Islet of Langerhans (tissue), 1 donor: ENCODE data around the gene ADD3.
"Not testable (repeated sequence)": the region's sequence is repeated elsewhere in the genome, so short reads cannot be mapped to it uniquely, and the experiment has no call there.

Experiments
- FAIRE-seq: peaks from one replicate; lab custom pipeline; 2011; peaks lifted over from hg19 to GRCh38; lab: Jason Lieb, UNC

Gene ADD3

DNA sequence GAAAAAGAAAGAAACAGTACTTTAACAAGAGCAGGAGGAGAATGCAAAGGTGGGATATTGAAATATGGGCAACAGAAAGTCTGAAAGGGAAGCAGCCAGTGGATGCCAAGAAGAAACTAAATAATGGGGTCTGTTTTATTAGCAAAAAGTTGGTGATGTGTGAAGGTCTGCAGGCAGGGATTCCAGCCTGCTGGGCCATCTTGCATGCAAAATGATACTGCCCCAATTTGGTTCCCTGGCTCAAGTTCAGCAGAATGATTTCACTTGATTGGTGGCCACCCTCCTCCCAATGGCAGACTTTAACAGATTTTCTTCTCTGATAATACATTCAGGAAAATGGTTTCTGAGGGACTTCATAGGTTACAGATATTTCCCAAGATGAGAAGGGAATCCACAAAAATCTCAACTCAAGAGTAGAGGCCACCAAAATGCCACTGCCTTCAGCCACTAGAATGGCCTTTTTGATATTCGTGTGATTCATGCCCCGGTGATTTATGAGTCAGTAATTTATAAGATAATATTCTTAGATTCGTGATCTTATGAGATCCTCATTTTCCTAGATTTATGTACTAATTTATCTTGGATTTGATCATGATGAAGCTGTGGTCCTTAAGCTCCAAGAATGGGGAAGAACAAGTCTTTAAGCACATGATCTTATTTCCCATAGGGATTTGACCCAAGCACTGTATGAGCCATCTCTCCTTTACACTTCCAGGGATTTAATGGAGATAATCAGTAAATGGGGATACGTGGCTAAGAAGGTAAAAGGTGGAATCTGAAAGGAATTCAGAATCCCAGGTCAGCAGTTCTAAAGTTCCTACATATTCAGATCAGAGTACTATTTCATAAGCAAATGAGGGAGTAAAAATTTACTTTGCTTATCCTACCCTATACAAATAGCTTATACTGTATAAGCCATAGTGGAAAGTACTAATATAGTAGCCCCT lies 32.3 kb upstream of the ADD3 start:
- FAIRE-seq, result no peak

DNA sequence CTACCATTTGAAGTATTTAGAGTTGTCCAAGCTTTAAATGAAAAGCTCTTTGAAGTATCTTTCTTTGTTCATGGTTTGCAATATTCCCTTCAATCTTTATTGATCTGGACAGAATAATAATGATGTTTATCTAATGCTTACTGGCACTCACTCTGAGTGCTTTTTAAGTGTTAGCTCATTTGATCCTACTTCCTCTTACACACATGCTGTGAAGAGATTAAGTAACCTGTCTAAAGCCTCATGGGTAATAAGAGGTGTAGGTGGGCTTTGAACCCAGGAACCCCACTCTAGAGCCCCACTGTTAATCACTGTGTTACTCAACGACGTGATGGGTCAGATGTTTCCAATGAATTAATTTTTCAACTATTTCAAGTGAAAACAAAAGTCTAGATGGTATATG lies 31.1 kb upstream of the ADD3 start:
- FAIRE-seq, result no peak

DNA sequence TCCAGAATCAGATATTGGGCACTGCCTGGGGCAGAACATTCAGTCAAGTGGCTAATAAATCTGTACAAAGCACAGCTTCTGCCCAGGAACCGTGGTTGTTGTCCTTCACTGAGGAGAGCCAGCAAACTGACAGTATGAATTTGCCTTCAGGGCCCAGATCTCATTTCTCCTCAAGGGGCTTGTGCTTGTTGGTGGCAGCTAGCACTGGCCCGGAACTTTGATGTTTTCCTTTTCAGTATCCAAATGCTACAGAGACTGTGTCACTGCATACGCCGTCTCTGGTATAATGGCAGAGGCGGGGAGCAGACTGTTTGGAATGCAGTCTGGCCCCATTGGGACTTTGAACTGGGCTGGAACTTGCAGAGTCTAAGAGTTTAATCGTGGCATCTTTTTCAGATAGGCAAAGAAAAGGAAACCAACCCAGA lies 30.4 kb upstream of the ADD3 start:
- no peak for FAIRE-seq

DNA sequence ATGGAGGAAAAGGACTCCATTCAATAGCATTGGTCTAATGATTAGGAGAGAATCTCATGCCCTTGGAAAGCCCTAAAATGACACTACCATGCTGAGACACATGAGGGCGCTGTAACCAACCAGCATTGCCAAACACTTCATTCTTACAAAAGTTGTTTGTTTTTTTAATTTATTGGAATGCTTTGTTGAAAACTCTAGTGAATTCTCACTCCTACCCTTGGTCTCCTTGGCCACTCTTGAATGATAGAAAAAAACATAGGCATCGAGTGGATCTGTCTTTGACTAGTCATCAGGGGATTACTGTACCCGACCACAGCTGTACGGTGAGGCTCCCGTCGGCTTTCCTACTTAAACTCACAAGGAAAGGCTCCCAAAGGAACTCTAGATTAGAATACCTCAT lies 29.3 kb upstream of the ADD3 start:
- FAIRE-seq, result no peak

DNA sequence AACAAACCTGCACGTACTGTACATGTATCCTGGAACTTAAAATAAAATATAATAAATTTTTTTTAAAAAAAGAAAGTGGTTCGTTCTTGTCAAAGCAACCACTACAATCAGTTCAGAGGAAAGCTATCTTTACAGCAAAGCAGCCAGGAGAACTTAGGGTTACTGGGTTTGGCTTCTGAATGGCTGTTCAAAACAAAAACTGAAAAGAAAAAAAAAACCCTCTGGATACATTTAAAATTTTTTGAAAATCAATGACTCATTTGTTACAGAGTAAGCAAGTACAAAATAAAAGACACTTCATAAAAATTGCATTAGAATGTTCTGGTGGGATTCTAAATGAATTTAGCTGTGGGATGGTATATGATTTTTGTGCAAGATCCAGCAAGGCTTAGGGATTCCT lies 28.6 kb upstream of the ADD3 start:
- FAIRE-seq, result no peak

DNA sequence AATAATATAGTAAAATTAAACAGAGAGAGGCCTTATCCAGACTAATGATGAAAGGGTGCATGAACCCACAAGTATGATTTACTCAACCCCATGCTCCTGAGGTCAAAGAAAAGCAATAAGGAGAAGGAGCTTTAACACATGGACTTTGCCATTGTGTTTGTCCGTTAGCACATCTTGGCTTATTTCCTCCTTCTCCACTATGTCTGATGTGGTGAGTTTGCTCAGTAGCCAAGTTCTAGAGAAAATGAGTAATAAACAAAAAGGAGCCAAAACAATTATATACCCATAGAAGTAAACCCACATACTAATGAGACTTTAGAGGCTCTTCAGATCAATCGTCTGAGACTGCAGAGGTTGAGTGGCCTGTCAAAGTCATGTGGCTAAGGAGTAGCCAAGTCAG lies 26.1 kb upstream of the ADD3 start:
- FAIRE-seq, result no peak

DNA sequence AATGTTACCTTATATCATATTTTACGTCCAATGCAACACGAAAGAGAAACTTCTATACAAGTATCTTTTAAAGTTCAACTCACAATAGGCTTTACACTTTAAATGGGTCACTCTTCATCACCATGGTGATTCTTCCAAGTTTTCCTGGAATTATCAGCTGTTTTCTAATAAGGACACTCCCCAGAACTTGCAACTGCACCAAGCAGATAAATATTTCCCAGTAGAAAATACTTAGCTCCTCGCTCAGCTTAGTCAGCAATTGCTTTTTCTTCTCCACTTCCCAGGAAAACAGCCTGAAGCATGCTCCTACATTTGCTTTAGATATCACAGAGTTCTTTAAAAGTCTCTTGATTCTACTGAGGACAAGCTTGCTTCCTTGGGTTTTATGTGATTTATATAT lies 25.7 kb upstream of the ADD3 start:
- no peak for FAIRE-seq

DNA sequence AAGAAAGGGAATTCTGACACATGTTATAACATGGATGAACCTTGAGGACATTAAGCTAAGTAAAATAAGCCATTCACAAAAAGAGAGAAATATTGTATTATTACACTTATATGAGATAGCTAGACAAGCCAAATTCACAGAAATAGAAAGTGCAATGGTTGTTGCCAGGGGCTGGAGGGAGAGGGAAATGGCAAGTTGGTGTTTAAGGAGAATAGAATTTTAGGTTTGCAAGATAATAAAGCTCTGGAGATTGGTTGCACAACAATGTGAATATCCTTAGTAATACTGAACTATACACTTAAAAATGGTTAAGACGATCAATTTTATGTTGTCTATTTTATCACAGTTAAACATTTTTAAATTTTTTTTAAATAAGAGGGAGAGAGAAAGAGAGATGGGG lies 25.0 kb upstream of the ADD3 start:
- FAIRE-seq, result no peak

DNA sequence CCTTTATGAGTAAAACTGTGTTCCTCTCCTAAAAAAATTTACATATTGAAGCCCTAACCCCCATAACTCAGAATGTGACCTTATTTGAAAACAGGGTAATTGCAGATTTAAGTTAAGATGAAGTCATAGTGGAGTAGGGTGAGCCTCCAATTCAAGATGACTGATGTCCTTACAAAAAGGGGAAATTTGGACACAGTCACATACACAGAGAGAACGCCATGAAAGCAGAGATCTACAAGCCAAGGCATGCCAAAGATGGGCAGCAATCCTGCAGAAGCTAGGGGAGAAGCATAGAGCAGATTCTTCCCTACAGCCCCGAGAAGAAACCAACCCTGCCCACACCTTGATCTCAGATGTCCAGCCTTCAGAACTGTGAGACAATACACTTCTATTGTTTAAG lies 23.8 kb upstream of the ADD3 start:
- no peak for FAIRE-seq

DNA sequence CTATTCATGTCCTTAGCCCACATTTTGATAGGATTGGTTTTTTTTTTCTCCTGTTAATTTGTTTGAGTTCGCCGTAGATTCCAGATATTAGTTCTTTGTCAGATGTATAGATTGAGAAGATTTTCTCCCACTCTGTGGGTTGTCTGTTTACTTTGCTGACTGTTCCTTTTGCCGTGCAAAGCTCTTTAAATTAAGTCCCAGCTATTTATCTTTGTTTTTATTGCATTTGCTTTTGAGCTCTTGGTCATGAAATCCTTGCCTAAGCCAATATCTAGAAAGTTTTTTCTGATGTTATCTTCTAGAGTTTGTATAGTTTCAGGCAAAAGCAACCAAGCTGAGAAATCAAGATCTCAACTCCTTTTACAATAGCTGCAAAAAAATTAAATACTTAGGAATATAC lies 22.0 kb upstream of the ADD3 start:
- not testable (repeated sequence) for FAIRE-seq

DNA sequence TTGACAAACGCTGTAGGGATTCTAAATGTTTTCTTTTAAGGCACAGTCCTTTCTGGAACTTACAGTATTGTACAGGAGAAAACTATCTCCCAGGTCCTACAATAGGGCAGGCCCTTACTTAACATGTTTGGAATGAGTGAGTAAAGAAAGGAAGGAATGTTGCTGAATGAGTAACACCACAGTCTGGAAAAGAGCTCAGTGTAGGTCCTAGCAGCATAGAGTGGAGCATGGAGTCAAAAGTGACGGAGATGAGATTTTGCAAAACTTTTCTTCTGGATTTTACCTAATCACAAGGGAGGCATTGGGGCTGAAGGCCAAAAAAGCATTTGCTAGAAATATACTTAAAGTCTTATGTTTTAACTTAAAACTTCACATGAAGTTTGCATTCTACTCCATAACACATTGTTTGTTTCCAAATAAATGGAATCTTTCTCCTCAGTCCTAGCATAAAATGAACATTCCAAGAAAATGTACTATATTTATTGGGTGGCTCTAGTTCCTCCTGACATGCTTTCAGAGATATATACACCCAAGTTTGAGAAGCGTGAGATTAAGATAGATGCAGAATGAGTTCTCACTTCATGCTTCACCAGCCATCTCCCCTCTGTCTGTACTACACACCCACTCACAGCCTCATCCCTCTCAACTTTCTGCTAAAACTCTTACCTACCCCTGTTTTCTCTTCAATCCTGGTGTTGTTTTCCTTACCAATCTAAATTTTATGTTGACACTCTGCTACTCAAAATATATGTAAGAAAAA lies 20.2 kb upstream of the ADD3 start:
- no peak for FAIRE-seq

DNA sequence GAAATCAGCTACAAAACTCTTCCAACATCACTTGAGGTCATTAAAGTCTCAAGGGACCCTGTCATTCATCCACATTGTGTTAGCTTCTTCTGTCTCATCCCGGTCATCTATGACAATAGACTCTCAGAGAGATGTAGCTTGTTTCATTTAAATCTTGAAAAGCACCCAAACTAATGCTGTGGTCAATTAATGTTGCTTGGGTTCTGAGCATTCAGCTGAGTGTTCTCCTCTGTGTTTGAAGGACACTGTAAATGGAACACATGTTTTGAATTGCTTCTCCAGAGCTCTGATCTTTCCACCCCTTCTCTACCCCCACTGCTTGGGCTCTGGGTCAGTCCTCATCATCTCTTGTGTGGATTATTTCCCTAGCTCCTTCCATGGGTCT lies 19.6 kb upstream of the ADD3 start:
- no peak for FAIRE-seq

DNA sequence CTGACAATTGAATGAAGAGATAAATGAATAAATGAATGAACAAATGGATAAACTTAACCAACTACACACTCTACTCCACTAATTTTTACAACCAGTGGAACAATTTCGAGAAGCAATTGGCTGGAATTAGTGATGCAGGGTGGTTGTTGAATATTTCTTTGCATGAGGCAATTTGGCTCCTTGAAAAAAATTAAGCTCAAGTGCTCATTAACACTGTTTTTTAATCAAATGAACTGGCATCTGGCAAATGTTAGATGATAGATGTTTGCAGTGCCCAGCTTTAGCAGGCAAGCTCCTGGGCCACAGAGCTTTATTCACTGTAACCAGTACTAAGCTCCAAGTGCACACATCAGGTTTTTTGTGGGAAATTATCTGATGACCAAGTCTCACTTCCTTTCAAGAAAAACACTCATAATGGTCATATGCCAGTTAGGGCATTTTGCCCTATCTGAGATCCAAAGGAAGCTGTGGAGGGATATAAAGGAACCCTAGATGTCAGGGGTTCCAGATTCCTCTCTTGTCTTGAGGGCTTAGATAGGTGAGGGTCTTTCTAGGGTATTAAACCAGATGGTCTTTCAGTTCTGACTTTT lies 16.4 kb upstream of the ADD3 start:
- FAIRE-seq, result no peak

DNA sequence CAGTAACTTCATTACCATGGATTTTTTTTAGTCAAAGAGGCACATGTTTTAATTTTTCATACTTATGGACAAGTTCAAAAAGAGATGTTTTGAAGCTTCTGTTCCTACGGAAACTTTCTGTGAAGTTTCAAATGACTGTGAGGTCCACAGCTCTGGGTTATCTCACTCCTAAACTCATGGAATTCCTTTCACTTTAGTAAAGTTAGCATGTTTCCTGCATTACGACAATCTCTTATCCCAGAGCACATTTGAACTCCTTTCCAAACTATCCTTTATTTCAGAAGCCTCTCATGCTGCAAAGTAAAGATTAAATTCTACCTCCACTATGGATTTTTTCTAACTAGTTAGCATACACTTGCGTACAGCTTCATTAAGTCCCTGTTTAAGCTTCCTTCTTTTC lies 15.3 kb upstream of the ADD3 start:
- no peak for FAIRE-seq

DNA sequence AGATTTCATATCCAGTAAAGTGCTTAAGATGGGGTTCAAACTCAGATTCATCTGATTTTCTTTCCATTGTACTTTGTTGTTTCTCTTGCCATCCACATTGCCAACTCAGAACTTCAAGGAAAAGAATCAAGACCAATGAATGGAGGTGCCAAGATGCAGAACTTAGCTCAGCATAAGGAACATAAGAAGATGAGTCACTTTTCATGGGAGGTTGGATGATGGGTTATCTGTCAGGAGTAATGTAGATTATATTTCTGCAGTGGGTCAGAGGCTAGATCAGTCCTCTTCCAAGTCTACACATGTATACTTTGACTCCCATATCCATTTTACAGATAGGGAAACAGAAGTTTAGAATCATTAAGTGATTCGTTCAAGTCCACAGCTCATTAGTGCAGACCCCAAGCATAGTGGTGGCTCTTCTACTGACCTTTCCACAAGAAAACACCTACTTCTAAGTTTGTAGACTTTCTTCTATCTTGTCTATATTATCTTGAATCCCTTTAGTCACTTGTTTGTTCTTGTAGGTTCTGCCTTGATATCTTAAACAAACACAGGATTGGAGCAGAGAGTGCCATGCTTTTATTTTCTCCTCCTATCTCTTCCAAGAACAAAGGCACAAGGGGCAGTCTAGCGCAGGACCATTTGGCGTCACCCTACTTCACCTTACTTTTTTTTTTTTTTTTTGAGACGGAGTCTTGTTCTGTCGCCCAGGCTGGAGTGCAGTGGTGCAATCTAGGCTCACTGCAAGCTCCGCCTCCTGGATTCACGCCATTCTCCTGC lies 14.0 kb upstream of the ADD3 start:
- FAIRE-seq, result no peak

DNA sequence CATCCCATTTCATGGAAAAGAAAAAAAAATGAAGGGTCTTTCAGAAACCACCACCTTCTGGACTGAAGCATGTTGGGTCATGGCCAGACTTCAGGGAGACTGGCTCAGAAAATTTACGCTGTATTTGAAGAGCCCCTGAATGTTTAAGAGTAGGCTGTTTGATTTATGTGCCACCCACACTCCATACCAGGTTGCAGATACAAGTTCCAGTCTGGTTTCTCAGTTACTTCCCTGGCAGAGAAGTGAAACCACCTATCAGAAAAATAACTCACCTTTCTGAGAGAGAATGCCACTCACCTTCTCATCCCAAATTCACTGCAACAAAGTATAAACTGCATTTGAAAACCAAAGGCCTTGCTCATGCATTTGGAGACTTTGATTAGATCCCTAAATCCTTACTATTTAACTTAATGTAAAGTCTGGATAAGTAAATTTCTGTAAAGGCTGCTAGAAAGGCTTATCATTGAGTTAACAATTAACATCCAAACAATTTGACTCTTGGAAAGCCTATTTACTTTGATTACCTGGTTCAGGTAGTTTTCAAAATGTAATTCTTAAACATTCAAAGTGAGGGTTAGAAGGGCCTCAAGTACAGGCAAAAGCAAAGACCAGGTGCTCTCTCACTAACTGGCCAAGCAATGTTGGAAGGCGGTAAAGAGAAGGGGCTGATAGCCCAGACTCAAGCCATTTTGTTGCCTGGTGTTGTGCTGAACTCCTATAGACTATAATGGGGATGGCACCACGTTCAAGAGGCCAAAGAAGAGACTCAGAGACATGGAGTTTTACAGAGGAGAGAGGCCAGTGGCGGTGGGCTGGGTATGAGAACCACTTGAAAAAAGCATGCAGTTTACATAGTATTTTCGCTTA lies 12.8 kb upstream of the ADD3 start:
- FAIRE-seq, result no peak

DNA sequence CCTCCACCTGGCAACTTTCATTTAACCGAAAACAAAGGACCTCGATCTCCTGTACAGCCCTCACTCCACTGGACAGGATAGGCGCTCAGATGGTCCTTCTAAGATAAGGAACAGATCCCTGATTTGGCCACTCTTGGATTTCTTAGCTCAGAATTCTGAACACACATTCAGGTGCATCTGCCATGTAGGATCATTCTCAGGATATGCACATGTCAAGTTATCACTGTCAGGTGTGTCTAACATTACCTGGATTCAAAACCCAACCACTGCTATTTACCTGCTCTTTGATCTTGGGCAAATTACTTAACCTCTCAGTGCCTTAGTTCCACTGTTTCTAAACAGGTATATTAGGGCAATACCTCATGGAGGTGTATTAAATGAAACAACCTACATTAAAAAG lies 12.2 kb upstream of the ADD3 start:
- FAIRE-seq, result no peak

DNA sequence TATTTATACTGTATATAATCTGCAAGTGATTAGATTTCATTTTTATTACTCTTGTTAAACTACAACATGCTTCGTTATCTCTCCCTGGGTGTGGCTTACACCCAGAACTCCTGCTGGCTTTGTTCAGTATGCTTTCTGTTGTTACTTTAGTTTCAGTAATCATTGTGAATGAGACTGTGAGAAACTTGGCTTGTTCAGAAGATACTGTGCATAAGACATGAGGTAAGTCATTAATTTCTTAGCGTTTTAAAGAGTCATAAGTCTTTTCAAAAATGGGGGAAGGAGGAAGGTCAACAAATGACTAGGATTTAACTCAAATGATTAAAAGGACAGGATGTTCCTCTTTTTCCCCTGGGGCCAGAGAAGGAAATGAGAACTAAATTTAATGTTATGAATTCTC lies 11.6 kb upstream of the ADD3 start:
- no peak for FAIRE-seq

DNA sequence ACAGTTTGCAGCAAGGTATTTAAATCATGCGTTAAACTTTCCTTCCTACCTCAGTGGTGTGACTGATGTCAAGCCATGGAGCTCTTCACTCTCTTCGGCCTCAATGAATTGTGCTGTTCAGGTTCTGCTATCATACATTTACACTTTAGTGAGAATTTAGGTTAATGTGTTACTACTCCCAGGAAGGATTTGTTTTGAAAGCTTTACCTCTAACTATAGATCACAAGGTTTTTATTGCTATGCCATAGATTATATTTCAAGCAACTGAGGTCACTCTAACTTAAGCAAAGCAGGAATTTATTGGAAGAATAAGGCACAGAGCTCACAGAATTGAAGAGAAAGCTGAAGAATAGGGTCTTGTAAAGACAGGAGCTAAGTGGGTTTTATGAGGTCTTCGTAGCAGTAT lies 11.0 kb upstream of the ADD3 start:
- FAIRE-seq, result no peak

DNA sequence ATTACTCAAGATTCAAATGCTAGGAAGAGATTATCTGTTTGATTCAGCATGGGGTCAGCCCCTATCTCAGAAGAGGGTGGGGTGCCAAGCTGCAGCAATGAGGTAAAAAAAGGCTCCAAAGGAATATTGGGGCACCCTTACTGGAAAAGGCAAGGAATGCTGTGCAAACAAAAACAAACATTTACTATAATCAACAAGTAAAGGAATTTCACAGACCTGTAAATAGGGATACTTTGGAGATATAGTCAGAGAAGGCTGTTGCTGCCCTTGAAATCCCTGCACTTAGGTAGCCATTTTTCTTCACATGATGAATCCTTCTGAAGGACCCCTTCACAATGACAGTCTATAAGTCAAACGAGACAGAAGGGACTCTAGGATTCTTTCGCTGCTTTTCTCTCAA lies 10.6 kb upstream of the ADD3 start:
- no peak for FAIRE-seq

DNA sequence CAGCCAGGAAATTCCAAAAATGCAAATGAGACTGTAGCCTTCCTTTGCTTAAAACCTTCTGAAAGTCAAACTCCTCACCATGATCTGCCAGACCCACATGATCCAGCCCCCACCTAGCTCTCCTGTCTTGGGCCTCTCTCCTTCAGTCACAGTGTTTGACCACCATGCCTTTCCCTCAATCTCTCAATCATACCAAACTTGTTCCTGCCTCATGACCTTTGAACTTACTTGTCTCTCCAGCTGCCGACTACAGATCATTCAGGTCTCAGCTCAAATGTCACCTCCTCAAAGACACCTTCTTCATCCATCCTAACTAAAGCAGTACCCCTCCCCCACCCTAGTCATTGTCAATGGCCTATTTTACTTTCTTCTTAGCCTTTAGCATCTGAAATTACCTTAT lies 9.3 kb upstream of the ADD3 start:
- no peak for FAIRE-seq
